T-helper 2 cell (primary cell): Measurements from ENCODE around the gene ATF7.
A peak's percentile ranks its signal among the peaks of the same experiment; 100 is the strongest.
"Not testable (repeated sequence)": the region's sequence is repeated elsewhere in the genome, so short reads cannot be mapped to it uniquely, and the experiment has no call there.

ENCODE experiments used
- DNase-seq, 5 experiments: peaks; one replicate each; pipeline versions ENCODE4 v3.0.0 to v3.0.0-alpha.2; 2012 to 2022

The ATF7 gene

DNA sequence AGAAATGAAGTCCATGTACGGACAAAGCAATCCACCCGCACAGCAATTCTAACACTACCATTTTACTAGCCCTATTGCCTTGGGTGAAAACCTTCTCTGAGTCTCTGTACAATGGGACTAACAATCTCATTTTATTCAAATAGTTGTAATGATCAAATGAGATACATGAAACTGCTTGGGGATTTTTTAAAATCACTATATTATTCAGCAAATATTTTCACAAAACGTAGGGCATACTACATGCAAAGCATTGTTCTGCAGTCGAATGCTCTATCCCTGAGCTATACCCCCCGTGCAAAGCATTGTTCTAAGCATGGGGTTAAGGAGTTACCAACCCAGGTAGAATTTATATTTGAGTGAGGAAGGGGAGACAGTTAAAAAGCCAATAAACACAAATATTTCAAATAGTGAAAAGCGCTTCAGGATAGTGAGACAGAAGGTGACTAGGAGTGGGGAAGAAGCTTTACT is 554 bp upstream of the ATF7 start:
- no peak for DNase-seq

DNA sequence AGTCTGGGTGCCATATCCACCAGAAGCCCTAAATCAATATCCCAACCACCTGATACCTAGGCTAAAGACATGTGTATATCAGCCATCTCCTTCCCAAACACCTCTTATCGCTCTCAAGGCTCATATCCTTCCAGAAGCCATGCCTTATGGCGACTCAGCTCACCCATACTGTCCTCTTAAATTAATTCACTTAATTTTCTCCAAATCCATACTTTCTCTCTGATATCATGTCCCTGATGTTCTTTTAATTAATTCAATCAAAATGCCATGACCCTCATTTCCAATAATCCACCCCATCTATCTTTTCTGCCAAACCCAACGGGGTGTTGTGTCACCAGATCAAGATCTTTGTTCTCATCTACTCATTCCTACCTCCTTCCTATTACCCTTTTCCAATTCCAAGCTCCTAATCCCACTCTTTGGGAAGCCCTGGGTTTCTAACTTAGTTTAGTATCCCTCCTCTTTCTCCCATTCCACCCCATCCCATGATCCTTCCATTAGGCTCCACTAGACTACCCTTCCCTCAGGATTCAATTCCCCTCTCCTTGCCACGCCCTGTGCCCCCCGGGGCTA is 723 bp downstream of the ATF7 start:
- no peak for DNase-seq

DNA sequence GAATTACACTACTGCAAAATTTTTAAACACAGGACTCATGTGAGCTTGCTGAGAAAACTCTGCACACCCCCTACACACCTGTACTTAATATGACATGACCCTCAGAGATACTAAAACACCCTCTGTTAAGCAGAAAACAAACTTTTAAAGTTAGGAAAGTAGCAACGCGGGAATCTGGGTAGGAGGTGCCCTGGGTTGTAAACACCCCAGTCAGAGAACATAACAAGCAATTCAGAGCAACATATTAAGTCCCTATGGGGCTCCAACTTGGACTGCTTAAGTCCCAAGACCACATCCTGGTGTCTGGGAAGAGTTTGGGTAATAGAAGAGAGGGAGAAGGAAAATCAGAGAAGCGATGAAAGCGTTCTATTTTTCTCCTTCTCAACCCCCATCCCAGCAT is 1.2 kb downstream of the ATF7 start:
- no peak for DNase-seq

DNA sequence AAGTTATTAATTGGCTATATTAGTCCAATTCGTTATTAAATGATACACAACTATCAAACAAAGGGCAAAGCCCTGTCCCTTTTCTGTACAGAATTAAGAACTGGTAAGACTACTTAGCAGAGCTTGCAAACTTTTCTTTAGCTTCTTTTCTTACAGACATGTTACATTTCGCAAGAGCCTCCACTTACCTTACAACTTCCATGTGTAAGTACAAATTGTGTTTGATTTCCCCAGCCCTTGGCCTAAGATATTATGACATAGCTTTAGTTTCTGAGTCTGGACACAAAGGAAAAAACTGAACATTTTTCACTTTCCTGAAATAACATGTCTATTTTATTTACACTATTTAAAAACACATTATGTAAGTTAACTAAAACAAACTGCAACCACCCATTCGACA is 1.7 kb downstream of the ATF7 start:
- no peak for DNase-seq

DNA sequence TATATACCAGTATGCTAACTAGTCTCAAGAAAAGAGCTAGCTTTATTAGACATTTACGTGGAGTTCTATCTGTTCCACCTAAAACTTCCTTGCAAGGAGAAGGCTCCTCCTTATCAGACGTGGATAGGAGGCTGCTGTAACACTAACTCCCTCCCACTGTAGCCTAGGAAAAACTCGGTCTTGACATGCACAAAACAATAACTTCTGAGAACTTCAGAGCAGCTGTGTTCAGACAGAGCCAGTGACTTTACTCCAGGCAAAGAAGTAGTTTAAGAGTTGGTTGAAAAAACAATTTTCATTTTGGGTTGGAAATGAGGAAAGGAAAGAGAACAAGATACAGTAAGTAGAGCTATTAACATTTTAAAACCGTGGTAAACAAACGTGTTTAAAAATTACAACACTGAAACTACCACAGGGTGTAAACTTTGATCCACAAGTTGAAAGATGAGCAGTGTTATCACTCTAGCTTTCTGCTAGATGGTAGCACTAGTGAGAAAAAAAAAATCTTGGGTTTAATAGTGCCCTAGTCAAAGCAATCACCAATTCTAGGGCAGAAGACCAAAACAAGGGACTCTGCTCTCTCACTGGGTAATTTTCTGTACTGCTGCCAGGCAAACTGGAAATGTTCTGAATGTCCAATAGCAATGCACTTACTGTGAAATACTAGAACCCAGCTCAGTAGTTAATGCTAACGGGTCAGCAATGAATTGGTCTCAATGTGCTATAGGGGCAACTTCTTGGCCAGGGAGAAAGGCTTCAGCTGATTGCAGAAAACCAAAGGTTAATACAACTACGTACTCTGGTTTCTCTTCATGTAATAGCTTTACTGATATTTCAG is 2.4 kb downstream of the ATF7 start:
- no peak for DNase-seq

DNA sequence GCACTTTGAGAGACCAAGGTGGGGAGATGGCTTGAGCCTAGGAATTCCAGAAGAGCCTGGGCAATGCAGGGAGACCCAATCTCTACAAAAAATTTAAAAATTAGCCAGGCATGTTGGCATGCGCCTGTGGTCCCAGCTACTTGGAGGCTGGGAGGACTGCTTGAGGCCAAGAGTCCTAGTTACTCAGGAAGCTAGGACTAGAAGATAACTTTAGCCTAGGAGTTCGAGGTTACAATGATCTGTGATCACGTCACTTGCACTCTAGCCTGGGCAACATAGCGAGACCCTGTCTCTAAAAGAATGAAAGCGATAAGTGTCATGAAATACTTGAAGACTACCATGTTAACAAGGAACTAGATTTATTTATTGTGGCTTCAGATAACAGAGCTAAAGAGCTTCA is 3.5 kb downstream of the ATF7 start:
- DNase-seq, result no peak

DNA sequence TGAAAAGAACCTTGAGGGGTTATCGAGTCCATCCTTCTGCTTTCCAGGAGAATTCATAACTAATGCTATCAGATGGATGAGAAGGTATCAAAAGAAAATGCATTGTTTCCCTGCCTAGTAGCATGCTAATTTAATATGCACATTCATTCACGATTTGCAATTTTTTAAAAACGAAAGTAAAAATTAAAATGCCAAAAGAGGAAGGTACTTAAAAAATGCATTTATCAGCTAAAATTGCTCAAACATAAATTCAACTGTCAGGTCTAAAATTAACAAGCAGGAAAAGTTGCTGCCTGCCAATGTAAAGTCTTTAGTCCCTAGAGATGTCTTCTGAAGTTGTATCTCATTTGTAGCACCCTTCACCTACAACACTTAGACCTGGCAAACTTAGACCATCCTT is 7.9 kb downstream of the ATF7 start:
- DNase-seq, result peak in 1 of 5 experiments; percentile 19

DNA sequence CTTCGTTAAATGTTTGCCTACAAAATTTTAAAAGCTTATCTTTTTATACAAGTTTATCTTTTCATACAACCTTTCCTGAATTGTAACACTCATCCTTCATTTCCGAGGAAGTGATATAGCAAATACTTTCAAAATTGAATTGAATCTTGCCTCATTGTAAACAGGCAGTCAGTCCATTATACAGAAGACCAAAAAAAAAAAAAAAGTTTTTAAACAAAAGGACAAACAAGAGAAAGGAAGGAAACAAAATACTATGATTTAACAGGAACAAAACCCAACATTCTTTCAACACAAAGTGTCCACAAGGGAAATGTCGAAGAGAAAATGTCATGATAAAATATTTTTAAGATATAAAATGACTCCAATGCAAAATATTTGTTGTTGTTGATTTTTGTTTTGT is 8.5 kb downstream of the ATF7 start:
- no peak for DNase-seq

DNA sequence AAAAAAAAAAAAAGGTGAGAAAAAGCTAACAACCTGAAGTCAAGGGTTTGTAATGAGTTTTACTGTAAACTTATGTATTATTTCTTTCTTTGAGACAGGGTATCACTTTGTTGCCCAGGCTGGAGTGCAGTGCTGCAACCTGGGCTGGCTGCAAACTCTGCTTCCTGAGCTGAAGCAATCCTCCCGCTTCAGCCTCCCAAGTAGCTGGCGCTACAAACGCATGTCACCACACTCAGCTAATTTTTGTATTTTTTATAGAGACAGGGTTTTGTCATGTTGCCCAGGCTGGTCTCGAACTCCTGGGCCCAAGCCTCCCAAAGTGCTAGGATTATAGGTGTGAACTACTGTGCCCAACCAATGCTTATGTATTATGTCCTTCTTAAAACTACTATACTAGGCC is 9.2 kb downstream of the ATF7 start:
- no peak for DNase-seq

DNA sequence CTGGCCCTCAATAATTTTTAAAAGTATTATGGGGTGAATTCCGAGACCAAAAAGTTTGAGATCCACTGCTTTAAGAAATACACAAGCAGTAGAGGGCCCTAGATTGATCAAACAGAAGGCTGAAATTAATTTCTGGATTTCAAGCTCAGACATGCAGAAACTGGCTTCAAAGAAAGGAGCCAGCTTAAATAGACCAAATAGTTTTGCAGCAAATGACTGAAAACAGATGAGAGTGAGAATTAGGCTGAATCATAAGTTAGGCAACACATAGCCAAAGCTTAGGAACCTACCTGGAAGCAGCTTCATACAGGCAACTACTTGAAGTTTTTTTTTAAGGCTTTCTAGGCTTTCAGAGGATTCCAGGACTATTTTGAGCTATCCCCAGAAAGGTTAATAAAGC is 12.4 kb downstream of the ATF7 start:
- DNase-seq, result no peak

DNA sequence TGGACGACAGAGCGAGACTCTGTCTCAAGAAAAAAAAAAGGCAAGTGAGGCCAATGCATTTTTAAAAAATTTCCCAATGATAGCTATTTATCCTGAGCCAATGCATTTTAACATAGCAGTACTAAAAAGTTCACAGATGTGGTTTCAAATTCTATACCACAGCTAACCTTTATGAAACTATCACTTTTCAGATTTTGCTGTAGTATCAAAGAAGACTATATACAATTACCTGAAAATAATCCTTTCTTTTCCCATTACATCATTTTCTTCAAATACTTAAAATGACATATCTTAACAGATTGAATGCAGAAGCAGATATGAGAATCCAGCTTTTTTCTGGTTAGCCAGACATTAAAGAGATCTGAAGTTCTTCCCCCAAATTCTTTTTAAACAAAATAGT is 13.2 kb downstream of the ATF7 start:
- no peak for DNase-seq

DNA sequence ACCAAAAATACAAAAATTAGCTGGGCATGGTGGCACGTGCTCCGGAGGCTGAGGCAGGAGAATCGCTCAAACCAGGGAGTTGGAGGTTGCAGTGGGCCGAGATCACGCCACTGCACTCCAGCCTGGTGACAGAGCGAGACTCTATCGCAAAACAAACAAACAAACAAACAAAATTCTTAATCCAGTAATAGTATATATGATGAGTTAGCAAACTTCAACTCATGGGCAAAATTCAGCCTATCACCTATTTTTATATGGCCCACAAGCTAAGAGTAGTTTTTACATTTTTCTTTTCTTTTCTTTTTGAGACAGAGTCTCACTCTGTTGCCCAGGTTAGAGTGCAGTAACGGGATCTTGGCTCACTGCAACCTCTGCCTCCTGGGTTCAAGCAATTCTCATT is 14.9 kb downstream of the ATF7 start:
- no peak for DNase-seq

DNA sequence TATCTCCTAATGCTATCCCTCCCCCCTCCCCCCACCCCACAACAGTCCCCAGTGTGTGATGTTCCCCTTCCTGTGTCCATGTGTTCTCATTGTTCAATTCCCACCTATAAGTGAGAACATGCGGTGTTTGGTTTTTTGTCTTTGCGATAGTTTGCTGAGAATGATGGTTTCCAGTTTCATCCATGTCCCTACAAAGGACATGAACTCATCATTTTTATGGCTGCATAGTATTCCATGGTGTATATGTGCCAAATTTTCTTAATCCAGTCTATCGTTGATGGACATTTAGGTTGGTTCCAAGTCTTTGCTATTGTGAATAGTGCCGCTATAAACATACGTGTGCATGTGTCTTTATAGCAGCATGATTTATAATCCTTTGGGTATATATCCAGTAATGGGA is 19.5 kb downstream of the ATF7 start:
- not testable (repeated sequence) for DNase-seq

DNA sequence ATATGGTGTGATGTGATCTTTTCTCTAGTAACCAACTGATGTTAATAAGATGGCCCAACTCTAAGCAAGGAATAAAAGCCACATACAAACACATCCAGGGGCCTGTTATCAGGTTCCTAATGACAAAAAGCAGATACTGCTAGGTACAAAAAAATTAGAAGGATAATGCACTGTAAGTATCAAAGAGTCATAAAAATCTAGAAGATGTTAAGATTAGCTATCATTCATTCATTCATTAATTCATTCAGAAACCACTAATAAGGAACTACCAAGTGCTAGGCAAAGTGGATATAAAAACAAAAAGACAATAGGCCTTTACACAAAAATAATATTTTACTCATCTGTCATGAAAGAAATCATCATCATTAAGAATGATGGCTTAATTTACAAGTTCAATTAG is 21.6 kb downstream of the ATF7 start:
- DNase-seq, result no peak

DNA sequence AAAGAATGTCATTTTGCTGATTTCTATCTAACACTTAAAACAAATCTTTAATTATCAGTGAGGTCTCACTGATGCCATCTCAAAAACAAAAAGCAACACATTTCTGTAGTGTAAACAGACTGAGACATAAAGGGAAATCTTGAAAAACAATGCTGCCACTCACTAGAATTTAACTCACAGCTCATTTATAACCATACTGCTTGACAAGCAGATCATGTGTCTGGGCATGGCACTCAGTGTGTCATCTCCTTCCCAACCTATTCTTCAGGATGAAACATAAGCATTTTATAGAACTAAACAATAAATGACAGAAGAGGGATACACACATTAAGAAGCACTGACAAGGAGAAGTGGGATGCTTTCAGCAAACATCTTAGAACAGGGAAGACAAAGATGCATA is 22.4 kb downstream of the ATF7 start:
- DNase-seq, result no peak

DNA sequence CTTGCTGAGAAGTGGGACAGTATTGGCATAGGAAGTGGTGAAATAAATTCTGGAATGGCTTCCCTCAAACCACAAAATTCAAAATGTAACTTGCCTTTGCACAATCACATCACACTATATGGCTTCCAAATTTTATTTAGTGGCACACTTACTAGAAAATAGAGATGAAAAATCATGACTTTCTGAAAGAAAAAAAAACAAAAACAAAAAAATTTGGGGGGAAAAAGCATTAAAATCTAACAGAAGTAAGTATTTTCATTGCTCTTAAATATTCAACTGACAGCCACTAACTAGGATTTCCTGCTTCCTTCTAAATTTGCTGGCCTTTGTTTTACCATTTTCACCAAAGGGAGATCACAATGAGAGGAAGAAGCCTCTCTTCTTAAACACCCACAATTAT is 23.0 kb downstream of the ATF7 start:
- DNase-seq, result no peak

DNA sequence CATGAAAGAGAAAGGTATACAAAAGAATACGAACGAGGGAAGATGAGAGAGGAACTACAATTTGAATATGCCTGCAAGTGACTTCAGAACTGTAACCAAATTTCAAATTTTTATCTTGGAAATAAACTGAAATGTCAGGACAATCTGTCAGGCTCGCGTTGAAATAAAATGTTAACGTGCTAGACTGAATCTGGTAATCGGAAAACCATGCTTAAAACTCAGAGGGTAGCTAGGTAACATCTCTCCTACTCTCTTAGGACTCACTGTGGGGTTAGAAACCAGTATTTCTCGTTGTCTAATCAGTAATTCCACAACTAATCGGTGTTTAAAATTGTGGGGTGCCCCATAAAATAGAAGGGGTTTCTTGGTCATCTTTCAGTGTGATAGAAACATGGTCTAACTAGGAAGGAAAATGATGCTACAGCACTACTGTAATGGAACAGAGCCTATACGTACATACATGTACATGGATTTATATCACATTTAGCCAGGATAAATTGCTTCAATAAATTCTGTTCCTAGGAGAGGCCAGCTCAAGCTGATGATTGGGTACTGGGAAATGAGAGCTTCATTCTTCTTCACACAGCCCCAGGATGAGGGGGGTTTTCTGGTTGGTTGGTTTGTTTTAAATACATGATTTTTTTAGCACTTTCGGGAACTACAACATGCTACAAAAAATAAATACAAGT is 23.9 kb downstream of the ATF7 start:
- DNase-seq, result no peak

DNA sequence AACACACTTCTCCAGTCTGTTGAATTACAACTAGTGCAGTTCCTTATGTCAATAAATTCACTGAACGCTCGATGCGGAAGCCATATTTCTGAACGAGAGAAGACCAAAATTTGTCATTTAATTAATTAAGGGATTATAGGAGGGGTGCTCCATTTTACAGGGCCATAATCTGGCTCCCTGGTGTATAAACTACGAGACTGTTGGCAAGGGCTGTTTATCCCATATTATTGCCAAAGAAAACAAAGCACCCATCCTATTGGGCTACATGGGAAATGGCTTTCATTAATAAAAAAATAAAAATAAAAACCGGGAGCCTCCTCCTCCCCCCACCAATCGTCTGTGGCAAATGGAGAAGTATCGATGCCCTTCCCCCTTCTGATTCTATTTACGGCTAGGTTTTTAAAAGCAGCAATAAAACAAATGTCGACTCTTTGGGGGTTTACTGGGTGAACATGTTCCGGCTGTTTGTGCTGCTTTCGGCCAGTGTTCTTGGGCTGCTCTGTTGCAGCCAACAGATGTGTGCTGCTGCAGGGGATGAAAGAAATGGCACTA is 24.8 kb downstream of the ATF7 start:
- DNase-seq, result no peak

DNA sequence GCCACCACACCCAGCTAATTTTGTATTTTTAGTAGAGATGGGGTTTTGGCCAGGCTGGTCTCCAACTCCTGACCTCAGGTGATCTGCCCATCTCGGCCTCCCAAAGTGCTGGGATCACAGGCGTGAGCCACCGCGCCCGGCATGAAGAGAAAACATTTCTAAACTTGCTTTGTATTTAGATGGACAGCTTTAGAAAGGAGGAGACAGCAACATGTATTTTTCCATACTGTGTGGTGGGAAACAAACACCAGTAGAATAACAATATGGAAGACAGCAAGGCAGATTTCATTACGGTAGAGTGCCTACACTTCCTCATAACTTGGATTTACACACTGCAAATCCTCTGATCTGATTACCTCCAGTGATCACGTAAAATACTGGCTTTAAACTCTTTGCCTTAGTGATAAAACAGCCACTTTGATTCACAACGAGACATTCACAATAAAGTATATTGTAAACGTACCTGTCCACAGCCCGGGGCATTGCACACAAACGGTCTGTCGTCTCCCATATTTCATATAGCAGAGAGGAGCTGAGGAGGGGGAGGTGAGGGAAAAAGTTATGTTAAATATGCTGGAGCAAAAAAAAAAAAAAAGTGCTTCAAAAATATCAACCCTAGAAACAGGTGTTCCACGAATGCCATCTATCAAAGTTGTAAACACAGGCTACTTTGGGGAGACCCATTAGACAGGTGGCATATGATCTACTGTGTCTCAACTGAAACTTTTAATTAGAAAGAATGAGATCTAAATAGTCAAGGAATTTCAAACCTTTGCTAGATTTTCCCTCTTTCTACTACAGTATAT is 25.5 kb downstream of the ATF7 start:
- DNase-seq, result no peak

DNA sequence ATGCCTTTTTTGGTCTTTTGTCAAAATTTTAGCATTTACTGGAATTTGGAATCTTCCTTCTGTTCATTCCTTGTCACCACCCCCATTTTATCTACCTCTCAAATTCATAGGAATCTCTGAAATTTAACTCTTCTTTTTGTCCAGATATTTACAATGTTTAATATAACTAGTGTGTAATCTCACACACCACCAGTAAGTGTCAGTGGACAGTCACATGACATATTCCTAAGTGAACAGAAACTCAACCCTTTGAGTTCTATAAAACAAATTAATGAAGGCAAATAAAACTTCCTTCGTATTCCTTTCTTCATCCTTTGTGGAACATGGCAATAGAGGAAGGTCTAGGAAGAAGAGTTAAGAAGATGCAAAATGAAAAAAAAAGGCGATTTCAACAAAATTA is 26.6 kb downstream of the ATF7 start:
- no peak for DNase-seq

DNA sequence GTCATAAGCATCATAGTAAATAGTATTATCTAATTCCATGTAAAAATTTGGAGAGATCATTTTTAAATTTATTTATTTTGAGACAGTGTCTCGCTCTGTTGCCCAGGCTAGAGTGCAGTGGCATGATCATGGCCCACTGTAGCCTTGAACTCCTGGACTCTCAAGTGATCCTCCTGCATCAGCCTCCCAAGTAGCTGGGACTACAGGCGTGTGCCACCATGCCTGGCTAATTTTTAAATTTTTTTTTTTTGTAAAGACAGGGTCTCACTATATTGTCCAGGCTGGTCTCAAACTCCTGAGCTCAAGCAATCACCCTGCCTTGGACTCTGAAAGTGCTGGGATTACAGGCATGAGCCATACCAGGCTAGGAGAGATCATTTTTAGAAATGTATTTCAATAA is 27.2 kb downstream of the ATF7 start:
- DNase-seq, result not testable (repeated sequence)

DNA sequence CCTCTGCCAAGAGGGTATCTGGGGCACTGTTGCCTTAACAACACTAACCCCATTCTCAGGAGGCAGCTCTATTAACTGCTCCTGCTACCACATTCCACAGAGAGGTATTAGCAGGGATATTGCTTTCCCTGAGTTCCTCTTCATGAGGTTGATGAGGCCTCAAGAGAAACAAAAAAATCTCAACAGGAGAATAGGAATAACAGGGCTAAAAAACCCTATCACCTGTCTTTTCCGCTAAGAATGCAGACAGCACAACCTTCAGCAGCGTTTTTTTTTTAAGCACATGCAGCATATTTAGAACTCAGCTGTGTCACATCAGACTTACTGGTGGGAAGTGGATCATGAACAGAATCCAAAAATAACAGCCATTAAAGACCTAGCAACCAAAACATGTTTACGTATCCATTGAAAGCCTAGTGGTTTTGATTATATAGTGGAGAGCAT is 29.2 kb downstream of the ATF7 start:
- no peak for DNase-seq
